Liver (tissue), 9 donors: ENCODE measurements around the gene TEDC2. TPM values are rescaled to one million over a fixed set of nuclear protein-coding genes. Genes with fewer than 3 reads are reported as not detected.

ENCODE experiments used
- DNase-seq: peaks from one replicate; pipeline ENCODE4 v3.0.0-alpha.2; 2017; ENCODE audit warnings: low spot score
- H3K27ac ChIP-seq, 2 donors: one replicate each; pipeline ENCODE4 v1.7.0; 2013; ENCODE audit warnings: inconsistent platforms in 2 of 2, low read length in 2 of 2, control low read depth in 1 of 2, low read depth in 1 of 2, mild to moderate bottlenecking in 1 of 2
- H3K27me3 ChIP-seq, 4 donors: one replicate each; pipeline versions ENCODE4 v1.6.1 to v1.7.0; 2013; ENCODE audit warnings: low read length in 3 of 4, inconsistent platforms in 1 of 4, mild to moderate bottlenecking in 1 of 4, moderate library complexity in 1 of 4; ENCODE audit not compliant: control insufficient read depth in 4 of 4, insufficient read depth in 4 of 4
- H3K36me3 ChIP-seq, 4 donors: one replicate each; pipeline versions ENCODE4 v1.6.1 to v1.7.0; 2013; ENCODE audit warnings: low read length in 3 of 4, mild to moderate bottlenecking in 3 of 4, low read depth in 1 of 4, moderate library complexity in 1 of 4; ENCODE audit not compliant: control insufficient read depth in 4 of 4, insufficient read depth in 3 of 4
- H3K4me1 ChIP-seq, 4 donors: one replicate each; pipeline versions ENCODE4 v1.6.1 to v1.7.0; 2013; ENCODE audit warnings: low read length in 3 of 4, mild to moderate bottlenecking in 3 of 4, moderate library complexity in 1 of 4; ENCODE audit not compliant: control insufficient read depth in 4 of 4, insufficient read depth in 4 of 4
- H3K4me3 ChIP-seq, 3 donors: one replicate each; pipeline versions ENCODE4 v1.6.1 to v1.7.0; 2013; ENCODE audit warnings: low read length in 3 of 3, control low read depth in 1 of 3, low read depth in 1 of 3, mild to moderate bottlenecking in 1 of 3
- H3K9ac ChIP-seq, 2 donors: one replicate each; pipeline ENCODE4 v1.7.0; 2013; ENCODE audit warnings: low read length in 2 of 2, mild to moderate bottlenecking in 2 of 2, moderate library complexity in 2 of 2, control low read depth in 1 of 2, low read depth in 1 of 2
- H3K9me3 ChIP-seq, 4 donors: one replicate each; pipeline versions ENCODE4 v1.6.1 to v1.7.0; 2013; ENCODE audit warnings: low read length in 3 of 4; ENCODE audit not compliant: control insufficient read depth in 4 of 4
- EGR1 ChIP-seq, 2 donors: IDR thresholded peaks; 2 replicates each; pipeline ENCODE4 v1.6.1; 2016 to 2018; ENCODE audit warnings: antibody characterized with exemption in 2 of 2, low read depth in 2 of 2
- FOXA1 ChIP-seq: IDR thresholded peaks from 2 replicates; pipeline ENCODE4 v1.6.1; 2016; ENCODE audit warnings: antibody characterized with exemption
- FOXA2 ChIP-seq: IDR thresholded peaks from 2 replicates; pipeline ENCODE4 v1.6.1; 2016; ENCODE audit warnings: antibody characterized with exemption
- GABPA ChIP-seq, 2 donors: IDR thresholded peaks in 1 of 2; conservative IDR thresholded peaks in 1 of 2; 2 replicates each; pipeline ENCODE4 v1.6.1; 2016; ENCODE audit warnings: antibody characterized with exemption in 2 of 2, mild to moderate bottlenecking in 1 of 2, moderate library complexity in 1 of 2
- HNF4A ChIP-seq, 2 donors: conservative IDR thresholded peaks; 2 replicates each; pipeline ENCODE4 v1.6.1; 2016; ENCODE audit warnings: antibody characterized with exemption in 2 of 2, mild to moderate bottlenecking in 2 of 2
- HNF4G ChIP-seq: IDR thresholded peaks from 2 replicates; pipeline ENCODE4 v1.6.1; 2016; ENCODE audit warnings: antibody characterized with exemption
- JUND ChIP-seq, 2 donors: IDR thresholded peaks; 2 replicates each; pipeline ENCODE4 v1.6.1; 2016; ENCODE audit warnings: antibody characterized with exemption in 2 of 2
- NR2F2 ChIP-seq: IDR thresholded peaks from 2 replicates; pipeline ENCODE4 v1.6.1; 2016; ENCODE audit warnings: antibody characterized with exemption
- RAD21 ChIP-seq, 2 donors: IDR thresholded peaks; 2 replicates each; pipeline ENCODE4 v1.6.1; 2016; ENCODE audit warnings: antibody characterized with exemption in 2 of 2, mild to moderate bottlenecking in 2 of 2
- RXRA ChIP-seq, 2 donors: IDR thresholded peaks; 2 replicates each; pipeline ENCODE4 v1.6.1; 2017 to 2018; ENCODE audit warnings: antibody characterized with exemption in 2 of 2, mild to moderate bottlenecking in 1 of 2
- SP1 ChIP-seq: IDR thresholded peaks from 2 replicates; pipeline ENCODE4 v1.6.1; 2018; ENCODE audit warnings: antibody characterized with exemption, mild to moderate bottlenecking
- TAF1 ChIP-seq: conservative IDR thresholded peaks from 2 replicates; pipeline ENCODE4 v1.6.1; 2016; ENCODE audit warnings: antibody characterized with exemption, mild to moderate bottlenecking
- YY1 ChIP-seq: IDR thresholded peaks from 2 replicates; pipeline ENCODE4 v1.6.1; 2016; ENCODE audit warnings: antibody characterized with exemption, mild to moderate bottlenecking
- WGBS: extraction: QIAGEN DNeasy Blood & Tissue Kit; methylation state at CpG from one replicate; pipeline ENCODE4 v1.1.7; 2013; 5-methylcytosine and 5-hydroxymethylcytosine counted together
- polyA plus RNA-seq, 2 donors: library from polyadenylated mRNA; stranded (reverse) in 1 of 2; unstranded in 1 of 2; fragments of 200-250 nt in 1 of 2; fragments of >200 nt in 1 of 2; fragmentation: Nextera tagmentation in 1 of 2; extraction: Ambion mirVana in 1 of 2; gene quantifications; one replicate each; pipeline versions ENCODE4 v1.2.1 to v1.2.3, GENCODE V29; 2013 to 2015
- total RNA-seq, 2 donors: library from RNA; depleted of rRNA; stranded (reverse); fragments of >200 nt; gene quantifications; one replicate each; pipeline ENCODE4 v1.2.3, GENCODE V29; 2014
- TF ChIP-seq, protein P1 (sequence below): IDR thresholded peaks from 2 replicates; pipeline ENCODE4 v1.6.1; 2016; ENCODE audit warnings: antibody characterized with exemption
- TF ChIP-seq, protein P2 (sequence below): fragments of 150-350 bp; IDR thresholded peaks from 2 replicates; pipeline ENCODE4 v1.5.1; 2017; ENCODE audit warnings: improper control_type of control experiment, low read depth, low read length; ENCODE audit not compliant: missing input control
- TF ChIP-seq, protein P3 (sequence below): IDR thresholded peaks from 2 replicates; pipeline ENCODE4 v1.6.1; 2016; ENCODE audit warnings: antibody characterized with exemption
- TF ChIP-seq, protein P4 (sequence below): IDR thresholded peaks from 2 replicates; pipeline ENCODE4 v1.6.1; 2016; ENCODE audit warnings: antibody characterized with exemption
- donor health status: healthy.
- donor health status: healthy.
- donor health status: healthy.
- donor health status: healthy.
- donor health status: healthy.

TEDC2 gene
- total RNA-seq (1 to 10 TPM in 1 of 2 donors, under 1 TPM in 1; 0.84 to 6.7 TPM), polyA plus RNA-seq (1 to 10 TPM in 1 of 2 donors, under 1 TPM in 1; 0.71 to 1.3 TPM)

DNA sequence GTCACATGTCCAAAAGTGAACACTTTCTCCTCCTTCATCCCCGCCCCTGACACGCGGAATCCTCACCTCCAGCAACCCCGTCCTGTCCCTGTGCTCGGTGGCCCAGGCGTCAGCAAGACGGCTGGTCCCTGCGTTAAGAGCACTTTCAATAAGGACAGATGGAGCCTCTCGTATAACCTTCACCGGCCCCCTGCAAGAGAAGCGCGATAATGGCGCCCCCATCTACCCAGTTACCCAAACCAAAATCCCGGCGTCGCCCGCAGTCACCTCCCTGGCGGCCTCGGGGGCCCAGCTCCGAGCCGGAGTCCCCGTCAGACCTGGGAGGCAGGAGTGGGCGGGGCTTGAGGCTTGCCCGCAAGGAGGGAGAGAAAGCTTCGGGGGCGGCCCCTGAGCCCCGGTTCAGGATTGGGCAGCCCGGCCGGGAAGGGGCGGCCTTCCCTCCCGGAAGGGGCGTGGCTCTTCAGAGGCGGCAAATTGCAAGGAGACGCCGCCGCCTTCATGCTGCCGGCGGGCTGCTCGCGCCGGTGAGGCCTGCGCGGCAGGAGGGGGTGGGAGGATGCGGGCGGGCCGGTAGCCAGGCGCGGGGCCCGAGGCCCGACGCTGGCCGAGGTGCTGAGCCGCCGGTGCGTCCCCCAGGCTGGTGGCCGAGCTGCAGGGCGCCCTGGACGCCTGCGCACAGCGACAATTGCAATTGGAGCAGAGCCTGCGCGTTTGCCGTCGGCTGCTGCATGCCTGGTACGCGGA lies at the start of gene TEDC2:
Gene TEDC2, plus strand, starts transcription at position 463 of the 744 bp plus-strand sequence. Its CDS starts 36 bp downstream, at position 499.
- Histone ChIP-seq H3K4me1 (peaks cover 7 to 18% (median 11%) of the 10 kb centered on the region in 4 donors), H3K9me3 (no peaks in the 10 kb centered on the region), H3K4me3 (peak within 1 kb of the TSS; percentile 45 to 77 (median 62)), H3K27me3 (no peaks in the 10 kb centered on the region), H3K36me3 (no peaks in the 10 kb centered on the region), H3K9ac (peak within 1 kb of the TSS in 1 of 2 donors; percentile 66), H3K27ac (no peak within 1 kb of the TSS)
- peak; percentile 96 for DNase-seq
- peak in 1 of 2 donors; percentile 81 for TF ChIP-seq GABPA (IDR thresholded peaks at IDR 0.05 in 1 of 2, conservative IDR thresholded peaks at IDR 0.05 in 1 of 2)
- no peak for TF ChIP-seq YY1
- TF ChIP-seq SP1: peak; percentile 64
- TF ChIP-seq RXRA (IDR thresholded peaks at IDR 0.05): peak in 1 of 2 donors; percentile 15
- TF ChIP-seq JUND (IDR thresholded peaks at IDR 0.05): no peak
- TF ChIP-seq FOXA2: no peak
- no peak for TF ChIP-seq RAD21 (IDR thresholded peaks at IDR 0.05)
- no peak for TF ChIP-seq HNF4A (conservative IDR thresholded peaks at IDR 0.05)
- under 1% methylated on average over 66 of the region's 66 CpGs for WGBS

DNA sequence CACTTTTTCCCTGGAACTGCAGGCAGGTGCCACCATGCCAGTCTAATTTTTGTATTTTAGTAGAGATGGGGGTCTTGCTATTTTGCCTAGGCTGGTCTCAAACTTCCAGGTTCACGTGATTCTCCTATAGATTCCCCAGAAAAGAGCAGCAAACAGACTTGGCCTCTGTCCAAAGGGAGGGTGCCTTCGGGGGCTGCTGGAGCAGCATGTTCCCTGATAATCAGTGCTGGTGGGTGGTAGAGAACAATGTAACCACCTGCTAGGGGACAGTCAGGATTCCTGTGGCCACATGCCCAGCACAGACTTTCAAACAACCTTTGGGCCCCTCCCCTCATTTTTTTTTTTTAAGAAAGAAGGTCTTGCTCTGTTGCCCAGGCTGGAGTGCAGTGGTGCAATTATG lies 44.8 kb upstream of the TEDC2 start:
- no peak overlapping the region for H3K9ac ChIP-seq
- no peaks in the 10 kb centered on the region for H3K27me3 ChIP-seq
- TF ChIP-seq, protein P1, sequence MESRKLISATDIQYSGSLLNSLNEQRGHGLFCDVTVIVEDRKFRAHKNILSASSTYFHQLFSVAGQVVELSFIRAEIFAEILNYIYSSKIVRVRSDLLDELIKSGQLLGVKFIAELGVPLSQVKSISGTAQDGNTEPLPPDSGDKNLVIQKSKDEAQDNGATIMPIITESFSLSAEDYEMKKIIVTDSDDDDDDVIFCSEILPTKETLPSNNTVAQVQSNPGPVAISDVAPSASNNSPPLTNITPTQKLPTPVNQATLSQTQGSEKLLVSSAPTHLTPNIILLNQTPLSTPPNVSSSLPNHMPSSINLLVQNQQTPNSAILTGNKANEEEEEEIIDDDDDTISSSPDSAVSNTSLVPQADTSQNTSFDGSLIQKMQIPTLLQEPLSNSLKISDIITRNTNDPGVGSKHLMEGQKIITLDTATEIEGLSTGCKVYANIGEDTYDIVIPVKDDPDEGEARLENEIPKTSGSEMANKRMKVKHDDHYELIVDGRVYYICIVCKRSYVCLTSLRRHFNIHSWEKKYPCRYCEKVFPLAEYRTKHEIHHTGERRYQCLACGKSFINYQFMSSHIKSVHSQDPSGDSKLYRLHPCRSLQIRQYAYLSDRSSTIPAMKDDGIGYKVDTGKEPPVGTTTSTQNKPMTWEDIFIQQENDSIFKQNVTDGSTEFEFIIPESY: no peak
- TF ChIP-seq GABPA (IDR thresholded peaks at IDR 0.05 in 1 of 2, conservative IDR thresholded peaks at IDR 0.05 in 1 of 2): no peak
- H3K9me3 ChIP-seq: no peaks in the 10 kb centered on the region
- no peaks in the 10 kb centered on the region for H3K4me1 ChIP-seq
- no peak overlapping the region for H3K27ac ChIP-seq
- H3K36me3 ChIP-seq: no peaks in the 10 kb centered on the region
- no peak for DNase-seq
- WGBS: 66% methylated on average over 2 of the region's 2 CpGs
- H3K4me3 ChIP-seq: no peak overlapping the region

GRCh38 chr16:2420035-2420434 lies 39.9 kb upstream of the TEDC2 start:
- H3K27me3 ChIP-seq: no peaks in the 10 kb centered on the region
- no peaks in the 10 kb centered on the region for H3K4me1 ChIP-seq
- no peak overlapping the region for H3K9ac ChIP-seq
- DNase-seq: no peak
- no peak overlapping the region for H3K27ac ChIP-seq
- H3K4me3 ChIP-seq: no peak overlapping the region
- no peaks in the 10 kb centered on the region for H3K36me3 ChIP-seq
- no peaks in the 10 kb centered on the region for H3K9me3 ChIP-seq
- TF ChIP-seq, protein P2, sequence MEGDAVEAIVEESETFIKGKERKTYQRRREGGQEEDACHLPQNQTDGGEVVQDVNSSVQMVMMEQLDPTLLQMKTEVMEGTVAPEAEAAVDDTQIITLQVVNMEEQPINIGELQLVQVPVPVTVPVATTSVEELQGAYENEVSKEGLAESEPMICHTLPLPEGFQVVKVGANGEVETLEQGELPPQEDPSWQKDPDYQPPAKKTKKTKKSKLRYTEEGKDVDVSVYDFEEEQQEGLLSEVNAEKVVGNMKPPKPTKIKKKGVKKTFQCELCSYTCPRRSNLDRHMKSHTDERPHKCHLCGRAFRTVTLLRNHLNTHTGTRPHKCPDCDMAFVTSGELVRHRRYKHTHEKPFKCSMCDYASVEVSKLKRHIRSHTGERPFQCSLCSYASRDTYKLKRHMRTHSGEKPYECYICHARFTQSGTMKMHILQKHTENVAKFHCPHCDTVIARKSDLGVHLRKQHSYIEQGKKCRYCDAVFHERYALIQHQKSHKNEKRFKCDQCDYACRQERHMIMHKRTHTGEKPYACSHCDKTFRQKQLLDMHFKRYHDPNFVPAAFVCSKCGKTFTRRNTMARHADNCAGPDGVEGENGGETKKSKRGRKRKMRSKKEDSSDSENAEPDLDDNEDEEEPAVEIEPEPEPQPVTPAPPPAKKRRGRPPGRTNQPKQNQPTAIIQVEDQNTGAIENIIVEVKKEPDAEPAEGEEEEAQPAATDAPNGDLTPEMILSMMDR: no peak
- TF ChIP-seq FOXA2 (no peak), SP1 (no peak), EGR1 (IDR thresholded peaks at IDR 0.05; ENCODE audit: low read depth in 2 of 2) (no peak), GABPA (IDR thresholded peaks at IDR 0.05 in 1 of 2, conservative IDR thresholded peaks at IDR 0.05 in 1 of 2) (no peak), FOXA1 (no peak), HNF4A (conservative IDR thresholded peaks at IDR 0.05) (no peak), TAF1 (no peak), HNF4G (no peak), JUND (IDR thresholded peaks at IDR 0.05) (no peak), NR2F2 (no peak), RXRA (IDR thresholded peaks at IDR 0.05) (no peak)
- TF ChIP-seq, protein P1: no peak
- TF ChIP-seq, protein P3, sequence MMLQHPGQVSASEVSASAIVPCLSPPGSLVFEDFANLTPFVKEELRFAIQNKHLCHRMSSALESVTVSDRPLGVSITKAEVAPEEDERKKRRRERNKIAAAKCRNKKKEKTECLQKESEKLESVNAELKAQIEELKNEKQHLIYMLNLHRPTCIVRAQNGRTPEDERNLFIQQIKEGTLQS: no peak
- TF ChIP-seq, protein P4, sequence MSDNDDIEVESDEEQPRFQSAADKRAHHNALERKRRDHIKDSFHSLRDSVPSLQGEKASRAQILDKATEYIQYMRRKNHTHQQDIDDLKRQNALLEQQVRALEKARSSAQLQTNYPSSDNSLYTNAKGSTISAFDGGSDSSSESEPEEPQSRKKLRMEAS: no peak
